ENCODE measurements around the gene RBFOX2.
A peak's percentile ranks its signal among the peaks of the same experiment; 100 is the strongest.
"Not testable (repeated sequence)": the region's sequence is repeated elsewhere in the genome, so short reads cannot be mapped to it uniquely, and the experiment has no call there.

The RBFOX2 gene

GRCh38 chr22:36044517-36044916 is 15.9 kb upstream of the RBFOX2 start:
- not testable (repeated sequence) for DNase-seq (ENCODE audit: low read depth in 2 of 2)

GRCh38 chr22:36042240-36042639 is 13.6 kb upstream of the RBFOX2 start:
- no peak for DNase-seq (ENCODE audit: low read depth in 2 of 2)

- no peak for DNase-seq (ENCODE audit: low read depth in 2 of 2)
Measured at GRCh38 chr22:36039125-36039524, 10.5 kb upstream of the RBFOX2 start.

GRCh38 chr22:36037102-36037758 is 8.6 kb upstream of the RBFOX2 start:
- DNase-seq (ENCODE audit: low read depth in 2 of 2): no peak

- no peak for DNase-seq (ENCODE audit: low read depth in 2 of 2)
Measured at GRCh38 chr22:36036167-36036624, 7.6 kb upstream of the RBFOX2 start.

- DNase-seq (ENCODE audit: low read depth in 2 of 2): no peak
Measured at GRCh38 chr22:36032611-36033010, 4.0 kb upstream of the RBFOX2 start.

- DNase-seq (ENCODE audit: low read depth in 2 of 2): no peak
Measured at GRCh38 chr22:36029406-36029755, 757 bp upstream of the RBFOX2 start.

- peak; percentile 2 to 4 for DNase-seq (ENCODE audit: low read depth in 2 of 2)
Measured at GRCh38 chr22:36027935-36028645, 534 bp downstream of the RBFOX2 start.

GRCh38 chr22:36027579-36027934 is 1.1 kb downstream of the RBFOX2 start:
- DNase-seq (ENCODE audit: low read depth in 2 of 2): no peak

- DNase-seq (ENCODE audit: low read depth in 2 of 2): no peak
Measured at GRCh38 chr22:36026741-36027140, 1.9 kb downstream of the RBFOX2 start.

- DNase-seq (ENCODE audit: low read depth in 2 of 2): no peak
Measured at GRCh38 chr22:36022697-36023096, 5.9 kb downstream of the RBFOX2 start.

GRCh38 chr22:36022162-36022561 is 6.5 kb downstream of the RBFOX2 start:
- no peak for DNase-seq (ENCODE audit: low read depth in 2 of 2)

GRCh38 chr22:36021606-36022153 is 6.9 kb downstream of the RBFOX2 start:
- no peak for DNase-seq (ENCODE audit: low read depth in 2 of 2)

GRCh38 chr22:36020865-36021264 is 7.8 kb downstream of the RBFOX2 start:
- DNase-seq (ENCODE audit: low read depth in 2 of 2): not testable (repeated sequence)

GRCh38 chr22:36017651-36018091 is 11.0 kb downstream of the RBFOX2 start:
- DNase-seq (ENCODE audit: low read depth in 2 of 2): no peak

GRCh38 chr22:36016684-36017083 is 11.9 kb downstream of the RBFOX2 start:
- DNase-seq (ENCODE audit: low read depth in 2 of 2): no peak

- no peak for DNase-seq (ENCODE audit: low read depth in 2 of 2)
Measured at GRCh38 chr22:36015811-36016529, 12.7 kb downstream of the RBFOX2 start.

- no peak for DNase-seq (ENCODE audit: low read depth in 2 of 2)
Measured at GRCh38 chr22:36015155-36015810, 13.3 kb downstream of the RBFOX2 start.

- DNase-seq (ENCODE audit: low read depth in 2 of 2): no peak
Measured at GRCh38 chr22:36014546-36015074, 14.0 kb downstream of the RBFOX2 start.

- no peak for DNase-seq (ENCODE audit: low read depth in 2 of 2)
Measured at GRCh38 chr22:36012332-36012731, 16.3 kb downstream of the RBFOX2 start.

GRCh38 chr22:36010882-36011281 is 17.7 kb downstream of the RBFOX2 start:
- no peak for DNase-seq (ENCODE audit: low read depth in 2 of 2)

GRCh38 chr22:36010090-36010489 is 18.5 kb downstream of the RBFOX2 start:
- DNase-seq (ENCODE audit: low read depth in 2 of 2): no peak

Data from stimulated activated CD4-positive, alpha-beta T cell treated with anti-CD3 and anti-CD28 coated beads, Interleukin-15, amount 100 ng/mL, for 48 hours (primary cell).